HK-2 (cell line): ENCODE measurements around the gene AFF1.

Experiments
- DNase-seq: peaks from one replicate; pipeline ENCODE4 v3.0.0-alpha.2; 2018; ENCODE audit not compliant: unreplicated experiment

Gene AFF1

DNA sequence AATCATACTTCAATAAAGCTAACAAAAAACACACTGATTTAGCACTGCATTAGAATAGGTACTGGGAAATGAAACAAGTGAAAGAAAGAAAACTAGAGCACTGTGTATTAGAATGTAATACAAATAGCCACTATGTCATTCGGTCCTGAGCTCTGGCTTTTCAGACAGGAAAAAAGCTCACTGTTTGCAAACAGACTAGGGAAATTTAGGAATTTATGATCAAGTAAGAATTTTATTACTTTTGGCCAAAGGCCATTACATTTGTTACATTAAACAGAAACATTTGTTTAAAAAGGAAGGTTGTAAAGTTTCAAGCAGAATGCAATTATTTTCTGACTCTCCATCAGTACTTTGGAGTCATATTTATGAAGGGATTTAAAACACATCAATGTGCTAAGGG lies 216.9 kb downstream of the AFF1 start:
- DNase-seq = no peak

DNA sequence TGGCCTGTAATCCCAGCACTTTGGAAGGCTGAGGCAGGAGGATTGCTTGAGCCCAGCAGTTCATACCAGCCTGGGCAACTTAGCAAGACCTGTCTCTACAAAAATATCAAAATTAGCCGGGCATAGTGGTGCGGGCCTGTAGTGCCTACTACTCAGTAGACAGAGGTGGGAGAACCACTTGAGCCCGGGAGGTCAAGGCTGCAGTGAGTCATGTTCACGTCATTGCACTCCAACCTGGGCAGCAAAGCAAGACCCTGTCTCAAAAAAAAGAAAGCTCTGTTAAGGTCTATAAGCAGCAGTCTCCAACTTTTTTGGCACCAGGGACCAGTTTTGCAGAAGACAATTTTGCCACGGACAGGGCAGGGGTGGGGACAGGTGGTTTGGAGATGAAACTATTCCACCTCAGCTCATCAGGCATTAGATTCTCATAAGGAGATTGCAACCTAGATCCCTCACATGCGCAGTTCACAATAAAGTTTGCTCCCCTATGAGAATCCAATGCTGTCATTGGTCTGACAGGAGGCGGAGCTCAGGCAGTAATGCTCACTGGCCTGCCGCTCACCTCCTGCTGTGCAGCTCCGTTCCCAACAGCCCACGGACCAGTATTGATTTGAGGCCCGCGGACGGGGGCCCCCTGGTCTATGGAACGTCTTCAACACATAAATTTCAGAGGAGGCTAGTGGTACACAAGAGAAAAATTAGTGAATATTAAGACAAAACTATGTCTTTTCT lies 217.7 kb downstream of the AFF1 start:
- DNase-seq = no peak

DNA sequence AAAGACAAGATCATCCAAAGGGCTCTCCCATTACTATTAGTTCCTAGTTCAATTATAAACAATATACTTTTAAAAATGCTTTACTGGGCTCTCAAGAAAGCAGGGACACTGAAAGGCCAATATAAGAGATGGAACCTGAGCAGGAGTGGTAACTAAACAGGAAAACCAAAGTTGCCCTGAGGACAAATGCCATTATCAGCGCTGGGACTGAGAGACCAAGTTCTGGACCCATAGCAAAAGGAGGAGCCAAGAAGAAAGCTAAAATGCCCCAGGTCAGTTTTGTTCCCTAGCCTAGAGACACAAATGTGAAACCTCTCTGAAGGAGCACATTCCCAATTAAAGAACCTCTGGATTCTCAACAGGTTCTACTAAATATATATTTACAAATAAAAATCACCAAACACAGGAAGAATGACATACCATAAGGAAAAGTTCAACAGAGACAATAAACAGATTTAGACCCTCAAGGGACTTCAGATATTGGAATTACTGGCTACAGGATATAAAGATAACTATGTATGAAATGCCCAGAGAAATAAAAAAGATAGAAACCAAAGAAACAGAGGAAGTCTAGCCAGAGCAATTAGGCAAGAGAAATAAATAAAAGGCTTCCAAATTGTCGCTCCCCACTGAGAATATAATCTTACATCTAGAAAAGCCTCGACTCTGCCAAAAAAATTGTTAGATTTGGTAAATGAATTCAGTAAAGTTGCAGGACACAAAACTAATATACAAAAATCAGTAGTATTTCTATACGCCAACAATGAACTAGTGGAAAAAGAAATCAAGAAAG lies 218.5 kb downstream of the AFF1 start:
- DNase-seq = no peak

DNA sequence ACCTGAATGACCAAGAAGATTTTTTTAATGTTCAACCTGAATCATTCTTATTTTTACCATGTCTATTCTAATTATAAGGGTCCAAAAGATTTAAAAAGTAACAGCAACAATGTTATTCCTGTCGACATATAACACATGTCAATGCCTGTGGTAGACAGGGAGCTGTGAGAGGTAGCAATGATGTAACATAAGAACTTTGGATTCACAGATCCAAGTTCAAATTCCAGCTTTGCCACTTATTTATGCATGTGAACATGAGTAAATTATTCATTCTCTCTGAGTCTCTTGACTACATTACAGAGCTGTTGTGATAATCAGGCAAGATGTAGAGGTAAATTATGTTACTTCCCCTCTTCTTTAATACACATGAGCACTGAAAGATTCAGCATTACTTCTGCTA lies 231.1 kb downstream of the AFF1 start:
- no peak for DNase-seq

DNA sequence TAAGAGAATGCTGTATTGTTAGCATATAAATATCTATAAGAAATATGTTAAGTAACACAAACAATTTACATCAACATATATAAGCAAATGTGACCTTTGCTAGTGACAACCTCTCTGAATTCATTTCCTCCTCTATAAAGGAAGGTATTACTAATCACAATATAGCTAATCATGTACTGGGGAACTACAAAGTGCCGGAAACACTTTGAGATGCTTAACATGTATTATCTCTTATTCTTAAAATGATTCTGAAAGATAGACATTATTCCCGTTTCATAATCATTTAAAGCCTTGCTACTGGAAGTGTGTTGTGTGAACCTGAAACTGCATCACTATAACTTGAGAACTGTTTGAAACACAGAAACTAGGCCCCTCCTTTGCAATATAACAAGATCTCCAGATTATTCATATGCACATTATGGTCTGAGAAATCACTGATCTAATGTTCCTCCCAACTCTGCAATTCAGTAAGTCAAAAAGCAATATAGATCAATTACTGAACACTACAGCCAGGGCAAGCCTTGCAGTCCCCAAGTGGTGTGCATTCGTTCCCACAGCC lies 231.6 kb downstream of the AFF1 start:
- DNase-seq = no peak

DNA sequence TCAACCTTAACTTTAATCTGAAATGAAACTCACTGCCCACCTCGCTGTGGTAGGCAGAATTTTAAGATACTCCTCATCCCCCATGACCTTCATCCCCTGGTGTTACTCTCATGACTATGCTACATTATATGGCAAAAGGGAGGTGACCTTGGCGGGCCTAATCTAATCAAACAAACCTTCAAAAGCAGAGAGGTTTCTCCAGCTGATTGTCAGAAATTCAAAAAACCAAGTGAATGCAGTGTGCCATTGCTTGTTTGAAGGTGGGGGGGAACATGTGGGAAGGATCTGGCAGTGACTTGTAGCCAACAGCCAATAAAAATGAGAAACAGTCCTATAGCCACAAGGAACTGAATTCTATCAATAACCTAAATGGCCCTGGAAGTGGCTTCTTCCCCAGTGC lies 237.1 kb downstream of the AFF1 start:
- no peak for DNase-seq

DNA sequence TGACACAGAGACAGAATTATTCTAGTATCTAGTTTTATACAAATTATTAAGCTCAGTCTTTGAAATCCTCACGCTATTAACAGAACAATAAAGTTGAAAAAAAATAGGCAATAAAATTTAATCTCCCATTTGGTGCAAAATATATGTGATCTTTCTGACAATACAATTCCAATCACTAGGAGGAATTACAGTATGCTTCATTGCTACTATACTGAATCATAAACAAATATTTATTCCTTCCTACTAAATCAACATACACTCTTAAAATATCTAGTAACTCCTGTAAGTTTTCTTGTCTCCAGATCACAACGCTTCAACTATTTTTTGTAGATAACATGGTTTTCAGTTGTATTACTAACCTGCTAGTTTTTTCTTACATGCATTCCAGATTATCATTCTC lies 239.9 kb downstream of the AFF1 start:
- no peak for DNase-seq

DNA sequence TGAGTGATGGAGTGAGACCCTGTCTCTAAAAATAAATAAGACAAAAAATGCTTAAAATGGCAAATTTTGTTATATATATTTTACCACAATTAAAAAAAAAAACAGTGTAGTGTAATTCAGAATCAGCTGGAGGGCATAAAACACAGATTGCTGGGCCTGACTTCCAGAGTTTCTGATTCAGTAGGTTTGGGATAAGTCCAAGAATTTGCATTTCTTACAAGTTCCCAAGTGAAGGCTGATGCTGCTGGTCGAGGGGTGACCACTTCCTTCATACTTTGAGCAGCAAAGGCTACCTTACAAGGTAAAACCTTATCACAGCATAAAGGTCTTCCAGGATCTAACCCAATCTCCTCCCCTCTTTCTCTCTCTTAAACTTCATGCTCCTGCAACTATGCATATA lies 244.9 kb downstream of the AFF1 start:
- DNase-seq = no peak

DNA sequence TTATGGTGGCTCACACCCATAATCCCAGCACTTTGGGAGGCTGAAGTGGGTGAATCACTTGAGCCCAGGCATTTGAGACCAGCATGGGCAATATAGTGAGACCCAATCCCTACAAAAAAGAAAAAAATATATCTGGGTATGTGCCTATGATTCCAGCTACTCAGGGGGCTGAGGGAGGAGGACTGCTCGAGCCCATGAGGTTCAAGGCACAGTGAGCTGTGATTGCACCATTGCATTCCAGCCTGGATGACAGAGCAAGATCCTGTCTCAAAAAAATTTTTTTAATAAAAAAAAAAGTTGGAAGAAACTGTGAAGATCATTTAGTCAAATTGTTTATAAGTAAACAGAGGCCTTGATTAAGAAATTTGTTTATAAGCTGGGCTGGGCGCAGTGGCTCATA lies 246.0 kb downstream of the AFF1 start:
- DNase-seq = no peak

DNA sequence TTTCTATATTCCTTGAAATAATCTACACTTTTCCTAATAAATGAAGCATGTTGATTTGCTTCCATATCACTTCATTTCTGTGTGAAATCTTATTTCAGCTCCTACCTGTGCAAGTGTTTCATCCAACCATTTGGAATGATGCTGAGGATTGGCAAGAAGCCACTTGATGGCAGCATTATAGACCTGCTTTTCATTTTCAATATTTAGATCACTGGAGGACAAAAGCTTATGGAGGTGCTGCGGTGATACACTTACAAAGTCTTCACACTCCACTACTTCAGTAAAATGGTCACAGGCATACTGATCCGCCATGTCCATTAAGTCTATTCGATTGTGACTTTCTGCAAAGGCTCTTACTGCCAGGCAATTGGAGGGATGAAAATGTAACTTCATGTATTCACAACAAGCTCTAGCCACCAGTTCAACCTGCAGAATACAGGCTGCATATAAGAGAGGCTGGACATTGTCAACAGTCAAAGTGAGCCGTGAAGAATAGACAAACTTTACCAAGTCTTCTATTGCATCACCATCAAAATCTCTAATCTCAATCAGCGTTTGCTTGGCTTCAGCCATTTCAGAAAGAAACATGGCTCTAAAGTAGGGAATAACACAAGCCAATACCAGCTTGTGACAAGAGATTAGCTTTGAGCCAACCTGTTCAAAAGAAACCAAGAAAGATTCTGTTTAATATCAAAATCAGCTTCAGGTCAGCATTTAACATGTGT lies 250.5 kb downstream of the AFF1 start:
- no peak for DNase-seq

DNA sequence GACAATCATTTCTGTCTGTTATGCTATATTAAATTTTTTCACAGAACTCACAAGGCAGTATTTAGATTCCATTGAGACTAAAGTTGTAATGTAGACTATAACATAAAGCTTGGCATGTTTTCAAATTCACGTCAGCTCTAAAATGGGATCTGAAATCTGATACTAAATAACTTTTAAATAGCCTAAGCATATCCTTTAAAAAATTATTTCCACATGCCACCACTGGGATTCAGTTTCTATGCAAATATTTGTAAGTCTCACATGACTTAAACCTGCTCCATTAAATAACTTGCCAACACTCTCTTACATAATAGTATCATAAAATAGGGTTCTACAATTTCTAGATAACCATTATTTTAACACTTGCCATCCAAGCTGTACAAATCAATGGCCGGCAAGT lies 253.2 kb downstream of the AFF1 start:
- DNase-seq = no peak

DNA sequence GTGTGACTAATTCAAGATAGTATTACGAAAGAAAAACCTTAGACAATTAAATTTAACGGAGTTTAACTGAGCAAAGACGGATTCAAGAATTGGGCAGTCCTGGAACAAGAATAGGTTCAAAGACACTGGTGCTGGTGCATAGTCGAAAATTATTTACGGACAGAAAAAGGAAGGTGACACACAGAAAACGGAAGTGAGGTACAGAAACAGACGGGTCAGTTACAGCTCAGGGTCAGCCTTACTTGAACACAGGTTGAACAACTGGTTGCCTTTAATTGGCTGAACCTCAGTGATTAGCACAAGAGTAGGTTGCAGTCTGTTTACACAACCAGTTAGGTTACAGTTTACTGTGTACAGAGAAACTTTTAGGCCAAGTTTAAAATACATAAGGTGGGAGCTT lies 254.1 kb downstream of the AFF1 start:
- no peak for DNase-seq
